IMR-90 (cell line): Measurements from ENCODE around the gene C10orf105. TPM values are rescaled to one million over a fixed set of nuclear protein-coding genes. Genes with fewer than 3 reads are reported as not detected.

Experiments used
- ATAC-seq: fragments of 200-7000 bp; cut with Tn5 transposase; 2 replicates; pipeline ENCODE4 v1.9.1; 2020; ENCODE audit warnings: low read depth, mild to moderate bottlenecking, moderate library complexity
- BruUV-seq: library from RNA; stranded (reverse); fragments of 400-500 nt; replicated peaks from 2 replicates; lab custom pipeline; 2021; lab: Mats Ljungman, UMichigan
- CTCF ChIA-PET: fragments of 300-600 bp; formaldehyde crosslinking; extraction: SDS; loops from one replicate; lab custom pipeline; 2021; ENCODE audit warnings: antibody characterized with exemption; lab: Yijun Ruan, JAX
- POLR2A ChIA-PET: fragments of 300-600 bp; sonication (Branson Sonifier 250); formaldehyde crosslinking; loops from one replicate; lab custom pipeline; 2022; ENCODE audit warnings: antibody characterized with exemption; ENCODE audit not compliant: unreplicated experiment; lab: Charles Lee
- DNase-seq: peaks from one replicate; pipeline ENCODE4 v3.0.0; 2013
- H2AFZ ChIP-seq: replicated peaks from 2 replicates; pipeline ENCODE3; 2013; ENCODE audit warnings: low read length, mild to moderate bottlenecking; ENCODE audit not compliant: poor library complexity
- H2AK5ac ChIP-seq: 2 replicates; pipeline ENCODE4 v1.6.1; 2013; ENCODE audit warnings: low read depth, low read length, inconsistent platforms
- H2AK9ac ChIP-seq: replicated peaks from 2 replicates; pipeline ENCODE3; 2013; ENCODE audit warnings: mild to moderate bottlenecking, low read depth, low read length, moderate library complexity; ENCODE audit not compliant: poor library complexity
- H2BK120ac ChIP-seq: 2 replicates; pipeline ENCODE4 v1.6.1; 2013; ENCODE audit warnings: low read depth, low read length, inconsistent platforms
- H2BK15ac ChIP-seq: 3 replicates; pipeline ENCODE4 v1.6.1; 2013; ENCODE audit warnings: low read depth, low read length, inconsistent platforms
- H2BK20ac ChIP-seq: 2 replicates; pipeline ENCODE4 v1.6.1; 2013; ENCODE audit warnings: low read depth, mild to moderate bottlenecking, inconsistent platforms, low read length, moderate library complexity
- H2BK5ac ChIP-seq: 2 replicates; pipeline ENCODE4 v1.6.1; 2013; ENCODE audit warnings: mild to moderate bottlenecking, low read depth, low read length, inconsistent platforms; ENCODE audit not compliant: poor library complexity, severe bottlenecking
- H3K14ac ChIP-seq: replicated peaks from 2 replicates; pipeline ENCODE4 v1.6.1; 2013; ENCODE audit warnings: low read depth, low read length, inconsistent platforms
- H3K18ac ChIP-seq: 2 replicates; pipeline ENCODE4 v1.6.1; 2013; ENCODE audit warnings: low read depth, low read length, control low read depth
- H3K23ac ChIP-seq: 2 replicates; pipeline ENCODE4 v1.6.1; 2013; ENCODE audit warnings: low read depth, low read length, inconsistent platforms
- H3K27ac ChIP-seq: 2 replicates; pipeline ENCODE4 v1.5.1; 2013; ENCODE audit warnings: mild to moderate bottlenecking, control low read depth, low read length; ENCODE audit not compliant: insufficient read depth
- H3K27me3 ChIP-seq: 2 replicates; pipeline ENCODE4 v1.6.1; 2013; ENCODE audit warnings: low read length; ENCODE audit not compliant: control insufficient read depth, insufficient read depth
- H3K36me3 ChIP-seq: 2 replicates; pipeline ENCODE4 v1.6.1; 2013; ENCODE audit warnings: low read length, mixed read lengths; ENCODE audit not compliant: control insufficient read depth, insufficient read depth
- H3K4ac ChIP-seq: 2 replicates; pipeline ENCODE4 v1.6.1; 2013; ENCODE audit warnings: low read depth, low read length, inconsistent platforms
- H3K4me1 ChIP-seq: 2 replicates; pipeline ENCODE4 v1.6.1; 2013; ENCODE audit warnings: low read length, mixed read lengths; ENCODE audit not compliant: control insufficient read depth, insufficient read depth
- H3K4me2 ChIP-seq: 2 replicates; pipeline ENCODE4 v1.6.1; 2013; ENCODE audit warnings: low read depth, mild to moderate bottlenecking, control low read depth, low read length, moderate library complexity
- H3K4me3 ChIP-seq: 2 replicates; pipeline ENCODE4 v1.5.1; 2013; ENCODE audit warnings: low read depth, mild to moderate bottlenecking, control low read depth, low read length, moderate library complexity; ENCODE audit not compliant: insufficient read depth
- H3K56ac ChIP-seq: 2 replicates; pipeline ENCODE4 v1.6.1; 2013; ENCODE audit warnings: low read length, inconsistent platforms; ENCODE audit not compliant: insufficient read depth; ENCODE audit errors: extremely low read depth
- H3K79me1 ChIP-seq, 2 experiments: 2 replicates each; pipeline ENCODE4 v1.6.1; 2013; ENCODE audit warnings: low read length in 2 of 2, inconsistent platforms in 1 of 2, low read depth in 1 of 2
- H3K9ac ChIP-seq: 2 replicates; pipeline ENCODE4 v1.6.1; 2013; ENCODE audit warnings: low read depth, low read length, control low read depth
- H3K9me1 ChIP-seq: 2 replicates; pipeline ENCODE4 v1.6.1; 2013; ENCODE audit warnings: low read length, inconsistent platforms; ENCODE audit not compliant: insufficient read depth
- H3K9me3 ChIP-seq: 2 replicates; pipeline ENCODE4 v1.6.1; 2013; ENCODE audit warnings: low read length; ENCODE audit not compliant: control insufficient read depth, insufficient read depth
- H4K20me1 ChIP-seq: 2 replicates; pipeline ENCODE4 v1.6.1; 2013; ENCODE audit warnings: low read length, inconsistent platforms; ENCODE audit not compliant: insufficient read depth
- H4K5ac ChIP-seq: 2 replicates; pipeline ENCODE4 v1.6.1; 2013; ENCODE audit warnings: mild to moderate bottlenecking, low read depth, low read length, control low read depth
- H4K8ac ChIP-seq, 2 experiments: 2 replicates each; pipeline ENCODE4 v1.6.1; 2013; ENCODE audit warnings: low read depth in 2 of 2, low read length in 2 of 2, control low read depth in 1 of 2, inconsistent platforms in 1 of 2
- H4K91ac ChIP-seq: 2 replicates; pipeline ENCODE4 v1.6.1; 2013; ENCODE audit warnings: low read depth, low read length, inconsistent platforms; ENCODE audit not compliant: insufficient read depth
- BHLHE40 ChIP-seq: fragments of 150-350 bp; IDR thresholded peaks from 2 replicates; pipeline ENCODE4 v1.6.1; 2016; ENCODE audit warnings: mild to moderate bottlenecking, low read depth, low read length
- CHD1 ChIP-seq: IDR thresholded peaks from 2 replicates; pipeline ENCODE4 v1.6.1; 2012; ENCODE audit warnings: low read depth, low read length, improper control_type of control experiment
- FOS ChIP-seq: fragments of 150-350 bp; IDR thresholded peaks from 2 replicates; pipeline ENCODE4 v1.6.1; 2016; ENCODE audit warnings: low read depth, low read length
- MAFK ChIP-seq: IDR thresholded peaks from 2 replicates; pipeline ENCODE4 v1.6.1; 2012; ENCODE audit warnings: low read depth, low read length, improper control_type of control experiment
- MXI1 ChIP-seq: IDR thresholded peaks from 2 replicates; pipeline ENCODE4 v1.6.1; 2012; ENCODE audit warnings: low read depth, mild to moderate bottlenecking, low read length, moderate library complexity, borderline replicate concordance
- NFE2L2 ChIP-seq: fragments of 150-350 bp; IDR thresholded peaks from 2 replicates; pipeline ENCODE4 v1.6.1; 2016; ENCODE audit warnings: low read depth, mild to moderate bottlenecking, low read length
- POLR2A ChIP-seq: IDR thresholded peaks from 2 replicates; pipeline ENCODE4 v1.6.1; 2012; ENCODE audit warnings: mild to moderate bottlenecking, low read depth, low read length
- RAD21 ChIP-seq: IDR thresholded peaks from 2 replicates; pipeline ENCODE4 v1.6.1; 2012; ENCODE audit warnings: low read length, improper control_type of control experiment
- RFX5 ChIP-seq: IDR thresholded peaks from 2 replicates; pipeline ENCODE4 v1.8.0; 2012; ENCODE audit warnings: low read depth, mild to moderate bottlenecking, low read length, moderate library complexity
- SMC3 ChIP-seq: fragments of 150-350 bp; IDR thresholded peaks from 2 replicates; pipeline ENCODE4 v1.6.1; 2016; ENCODE audit warnings: low read depth, mild to moderate bottlenecking, antibody characterized with exemption, low read length, moderate library complexity
- WGBS, 2 experiments: methylation state at CpG; one replicate each; pipeline versions ENCODE4 v1.1.5 to v1.1.7; 2013; ENCODE audit warnings: missing lambda C conversion rate in 2 of 2; ENCODE audit not compliant: insufficient read length in 1 of 2; ENCODE audit errors: extremely low coverage in 2 of 2; 5-methylcytosine and 5-hydroxymethylcytosine counted together
- dilution Hi-C: fragments of 300-500 bp; cut with HindIII; formaldehyde crosslinking; loops from one replicate; pipeline ENCODE4 v1.14.3; 2018; ENCODE audit warnings: low sequenced_read_pairs; ENCODE audit not compliant: unreplicated experiment
- in situ Hi-C: fragments of 300-500 bp; cut with MboI; formaldehyde crosslinking; loops from 3 replicates; pipeline ENCODE4 v1.14.3; 2019; ENCODE audit warnings: low sequenced_read_pairs, inconsistent platforms, mixed read lengths
- intact Hi-C: fragments of 100-400 bp; cut with micrococcal nuclease; formaldehyde crosslinking; loops from 2 replicates; pipeline ENCODE4 v1.10.0; 2022
- polyA plus RNA-seq, 3 experiments: library from polyadenylated mRNA; depleted of rRNA; stranded (reverse); fragments of >200 nt; gene quantifications; 2 replicates each; pipeline ENCODE4 v1.2.3, GENCODE V29; 2012; ENCODE audit warnings: low replicate concordance in 1 of 3
- total RNA-seq: library from RNA; depleted of rRNA; stranded (reverse); fragments of >200 nt; gene quantifications from 2 replicates; pipeline ENCODE4 v1.2.3, GENCODE V29; 2012
- TF ChIP-seq, protein P1 (sequence below): fragments of 150-350 bp; IDR thresholded peaks from 2 replicates; pipeline ENCODE4 v1.6.1; 2017; ENCODE audit warnings: mild to moderate bottlenecking, antibody characterized with exemption, low read length, low read depth
- TF ChIP-seq, protein P2 (sequence below): conservative IDR thresholded peaks from 2 replicates; pipeline ENCODE4 v1.5.1; 2012; ENCODE audit warnings: mild to moderate bottlenecking, low read depth, low read length, improper control_type of control experiment
- TF ChIP-seq, protein P3 (sequence below): fragments of 150-350 bp; IDR thresholded peaks from 2 replicates; pipeline ENCODE4 v1.6.1; 2016; ENCODE audit warnings: low read depth, mild to moderate bottlenecking, low read length, moderate library complexity, borderline replicate concordance

Gene C10orf105
- total and polyA plus RNA-seq, 2 of the 4 experiments (the other 2 are of a cell fraction): under 0.01 TPM; not detected in 1

DNA sequence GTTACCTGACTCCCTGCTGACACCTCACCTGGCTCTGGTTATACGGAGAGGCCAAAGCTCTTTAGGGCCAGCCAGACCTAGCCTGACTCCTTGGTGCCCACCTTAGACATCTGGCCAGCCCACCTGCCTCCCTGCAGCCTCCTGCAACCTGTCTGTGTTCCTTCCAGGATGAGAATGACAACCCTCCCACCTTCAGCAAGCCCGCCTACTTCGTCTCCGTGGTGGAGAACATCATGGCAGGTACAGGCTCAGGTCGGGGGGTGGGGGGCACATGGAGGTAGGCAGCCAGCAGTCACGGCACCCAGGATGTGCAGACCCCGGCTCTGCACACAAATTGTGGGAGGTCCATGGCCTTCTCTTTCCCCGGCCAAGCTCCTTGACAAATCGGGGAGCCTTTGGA lies 32.1 kb downstream of the C10orf105 start:
- no peaks in the 10 kb centered on the region for H3K36me3 ChIP-seq
- H4K91ac ChIP-seq: no peak overlapping the region
- no peak overlapping the region for H3K4ac ChIP-seq
- no peak overlapping the region for H2BK20ac ChIP-seq
- H4K5ac ChIP-seq: no peak overlapping the region
- no peak overlapping the region for H2BK120ac ChIP-seq
- no peak overlapping the region for H3K27ac ChIP-seq
- TF ChIP-seq, protein P1, sequence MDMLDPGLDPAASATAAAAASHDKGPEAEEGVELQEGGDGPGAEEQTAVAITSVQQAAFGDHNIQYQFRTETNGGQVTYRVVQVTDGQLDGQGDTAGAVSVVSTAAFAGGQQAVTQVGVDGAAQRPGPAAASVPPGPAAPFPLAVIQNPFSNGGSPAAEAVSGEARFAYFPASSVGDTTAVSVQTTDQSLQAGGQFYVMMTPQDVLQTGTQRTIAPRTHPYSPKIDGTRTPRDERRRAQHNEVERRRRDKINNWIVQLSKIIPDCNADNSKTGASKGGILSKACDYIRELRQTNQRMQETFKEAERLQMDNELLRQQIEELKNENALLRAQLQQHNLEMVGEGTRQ: no peak
- TF ChIP-seq, protein P2, sequence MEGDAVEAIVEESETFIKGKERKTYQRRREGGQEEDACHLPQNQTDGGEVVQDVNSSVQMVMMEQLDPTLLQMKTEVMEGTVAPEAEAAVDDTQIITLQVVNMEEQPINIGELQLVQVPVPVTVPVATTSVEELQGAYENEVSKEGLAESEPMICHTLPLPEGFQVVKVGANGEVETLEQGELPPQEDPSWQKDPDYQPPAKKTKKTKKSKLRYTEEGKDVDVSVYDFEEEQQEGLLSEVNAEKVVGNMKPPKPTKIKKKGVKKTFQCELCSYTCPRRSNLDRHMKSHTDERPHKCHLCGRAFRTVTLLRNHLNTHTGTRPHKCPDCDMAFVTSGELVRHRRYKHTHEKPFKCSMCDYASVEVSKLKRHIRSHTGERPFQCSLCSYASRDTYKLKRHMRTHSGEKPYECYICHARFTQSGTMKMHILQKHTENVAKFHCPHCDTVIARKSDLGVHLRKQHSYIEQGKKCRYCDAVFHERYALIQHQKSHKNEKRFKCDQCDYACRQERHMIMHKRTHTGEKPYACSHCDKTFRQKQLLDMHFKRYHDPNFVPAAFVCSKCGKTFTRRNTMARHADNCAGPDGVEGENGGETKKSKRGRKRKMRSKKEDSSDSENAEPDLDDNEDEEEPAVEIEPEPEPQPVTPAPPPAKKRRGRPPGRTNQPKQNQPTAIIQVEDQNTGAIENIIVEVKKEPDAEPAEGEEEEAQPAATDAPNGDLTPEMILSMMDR: no peak
- no peak for TF ChIP-seq POLR2A
- TF ChIP-seq RFX5: no peak
- no peak for TF ChIP-seq NFE2L2
- TF ChIP-seq BHLHE40: no peak
- no peak for TF ChIP-seq MAFK
- no peak for TF ChIP-seq RAD21
- no peak for TF ChIP-seq MXI1
- no peak for TF ChIP-seq FOS
- TF ChIP-seq, protein P3, sequence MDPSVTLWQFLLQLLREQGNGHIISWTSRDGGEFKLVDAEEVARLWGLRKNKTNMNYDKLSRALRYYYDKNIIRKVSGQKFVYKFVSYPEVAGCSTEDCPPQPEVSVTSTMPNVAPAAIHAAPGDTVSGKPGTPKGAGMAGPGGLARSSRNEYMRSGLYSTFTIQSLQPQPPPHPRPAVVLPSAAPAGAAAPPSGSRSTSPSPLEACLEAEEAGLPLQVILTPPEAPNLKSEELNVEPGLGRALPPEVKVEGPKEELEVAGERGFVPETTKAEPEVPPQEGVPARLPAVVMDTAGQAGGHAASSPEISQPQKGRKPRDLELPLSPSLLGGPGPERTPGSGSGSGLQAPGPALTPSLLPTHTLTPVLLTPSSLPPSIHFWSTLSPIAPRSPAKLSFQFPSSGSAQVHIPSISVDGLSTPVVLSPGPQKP: no peak
- TF ChIP-seq SMC3: no peak
- TF ChIP-seq CHD1: no peak
- DNase-seq (no peak), ATAC-seq (no peak)
- intact Hi-C loops (no loop called here), dilution Hi-C loops (no loop called here), in situ Hi-C loops (no loop called here)
- H3K9me1 ChIP-seq: no peaks in the 10 kb centered on the region
- H4K20me1 ChIP-seq: no peaks in the 10 kb centered on the region
- no TSS peak for BruUV-seq
- WGBS, 2 experiments: 58% methylated on average over 4 of the region's 9 CpGs; no CpG with 5 or more reads in 1 of the 2 experiments
- CTCF ChIA-PET: no interaction called here
- no peak overlapping the region for H3K9ac ChIP-seq
- no peak overlapping the region for H3K14ac ChIP-seq
- H3K18ac ChIP-seq: no peak overlapping the region
- H4K8ac ChIP-seq: no peak overlapping the region
- no peak overlapping the region for H2BK5ac ChIP-seq
- peaks cover 34% of the 10 kb centered on the region for H3K27me3 ChIP-seq
- H3K4me1 ChIP-seq: no peaks in the 10 kb centered on the region
- H2AK9ac ChIP-seq: no peak overlapping the region
- H3K56ac ChIP-seq: no peak overlapping the region
- H2AFZ ChIP-seq: no peak overlapping the region
- H3K23ac ChIP-seq: no peak overlapping the region
- no peak overlapping the region for H2BK15ac ChIP-seq
- H2AK5ac ChIP-seq: no peak overlapping the region
- H3K9me3 ChIP-seq: no peaks in the 10 kb centered on the region
- no peaks in the 10 kb centered on the region for H3K79me1 ChIP-seq
- H3K4me3 ChIP-seq: no peak overlapping the region
- no peak overlapping the region for H3K4me2 ChIP-seq
- POLR2A ChIA-PET: no interaction called here
